HG03066 (cell line): ENCODE results near the gene OR2M4.
"Not testable (repeated sequence)": the region's sequence is repeated elsewhere in the genome, so short reads cannot be mapped to it uniquely, and the experiment has no call there.

Experiments used
- ATAC-seq: cut with Tn5 transposase; IDR thresholded peaks from one replicate; pipeline ENCODE4 v1.9.1; 2021; ENCODE audit warnings: low read depth; ENCODE audit not compliant: unreplicated experiment

Gene OR2M4, protein sequence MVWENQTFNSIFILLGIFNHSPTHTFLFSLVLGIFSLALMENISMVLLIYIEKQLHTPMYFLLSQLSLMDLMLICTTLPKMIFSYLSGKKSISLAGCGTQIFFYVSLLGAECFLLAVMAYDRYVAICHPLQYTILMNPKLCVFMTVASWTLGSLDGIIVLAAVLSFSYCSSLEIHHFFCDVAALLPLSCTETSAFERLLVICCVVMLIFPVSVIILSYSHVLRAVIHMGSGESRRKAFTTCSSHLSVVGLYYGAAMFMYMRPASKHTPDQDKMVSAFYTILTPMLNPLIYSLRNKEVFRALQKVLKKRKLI

DNA sequence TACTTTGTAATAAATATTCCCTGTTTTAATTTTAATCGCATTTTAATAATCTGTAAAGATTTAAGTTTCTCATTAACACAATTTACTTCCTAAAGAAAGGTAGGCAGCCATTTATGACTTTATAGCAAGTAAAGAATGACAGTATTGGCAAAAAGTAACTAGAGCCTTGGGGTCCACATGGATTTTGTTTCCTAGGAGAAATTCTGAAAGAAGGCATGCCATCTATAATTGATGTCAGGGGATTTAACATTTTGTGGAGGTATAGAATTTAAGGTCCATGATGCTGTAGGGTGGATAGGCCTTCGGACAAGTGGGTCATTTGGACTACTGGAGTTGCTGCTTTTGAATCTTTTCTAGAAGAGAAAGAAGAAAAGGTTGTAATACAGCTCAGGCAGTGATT lies at the start of gene OR2M4:
Gene OR2M4 (plus strand): TSS at position 301 of the 400 bp plus-strand sequence. CDS start 7,512 bp downstream, outside the sequence.
- ATAC-seq: no peak

DNA sequence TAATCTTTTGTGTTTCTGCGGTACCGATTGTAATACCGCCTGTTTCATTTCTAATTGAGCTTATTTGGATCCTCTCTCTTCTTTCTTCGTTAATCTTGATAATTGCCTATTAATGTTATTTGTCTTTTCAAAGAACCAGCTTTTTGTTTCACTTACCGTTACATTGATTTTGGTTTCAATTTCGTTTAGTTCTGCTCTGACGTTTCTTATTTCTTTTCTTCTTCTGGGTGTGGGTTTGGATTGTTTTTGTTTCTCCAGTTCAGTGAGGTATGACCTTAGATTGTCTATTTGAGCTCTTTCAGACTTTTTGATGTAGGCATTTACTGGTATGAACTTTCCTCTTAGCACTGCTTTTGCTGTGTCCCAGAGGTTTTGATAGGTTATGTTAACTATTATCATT lies 47.2 kb upstream of the OR2M4 start:
- no peak for ATAC-seq

DNA sequence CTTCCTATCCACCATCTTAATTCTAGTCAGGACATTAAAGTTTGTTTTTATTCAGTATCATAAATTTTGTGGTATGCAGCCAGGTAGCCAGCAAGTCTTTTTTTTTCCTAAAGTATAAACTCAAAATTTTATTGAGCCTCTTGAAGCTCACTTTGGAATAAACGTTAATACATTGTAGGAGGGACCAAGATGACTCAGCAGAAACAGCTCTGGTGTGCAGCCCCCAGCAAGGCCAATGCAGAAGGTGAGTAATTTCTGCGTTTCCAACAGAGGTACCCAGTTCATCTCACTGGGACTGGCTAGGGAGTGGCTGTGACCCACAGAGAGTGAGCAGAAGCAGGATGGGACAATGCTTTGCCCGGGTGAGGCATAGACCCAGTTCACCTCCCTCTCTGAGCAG lies 43.9 kb upstream of the OR2M4 start:
- ATAC-seq: no peak

DNA sequence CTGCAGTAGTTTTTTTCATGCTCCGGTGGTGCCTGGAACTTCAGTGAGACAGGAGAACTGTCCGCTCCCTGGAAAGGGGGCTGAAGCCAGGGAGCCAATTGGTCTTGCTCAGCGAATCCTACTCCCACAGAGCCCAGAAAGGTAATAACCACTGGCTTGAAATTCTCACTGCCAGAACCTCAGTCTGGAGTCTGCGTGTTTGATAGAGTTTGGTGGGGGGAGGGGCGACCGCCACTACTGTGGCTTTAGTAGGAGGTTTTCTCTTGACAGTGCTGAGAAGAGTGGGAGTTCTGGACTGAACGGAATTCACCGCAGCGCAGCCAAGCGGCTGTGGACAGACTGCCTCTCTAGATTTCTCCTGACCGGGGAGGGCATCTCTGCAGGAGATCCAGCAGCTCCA lies 42.2 kb upstream of the OR2M4 start:
- ATAC-seq: no peak

DNA sequence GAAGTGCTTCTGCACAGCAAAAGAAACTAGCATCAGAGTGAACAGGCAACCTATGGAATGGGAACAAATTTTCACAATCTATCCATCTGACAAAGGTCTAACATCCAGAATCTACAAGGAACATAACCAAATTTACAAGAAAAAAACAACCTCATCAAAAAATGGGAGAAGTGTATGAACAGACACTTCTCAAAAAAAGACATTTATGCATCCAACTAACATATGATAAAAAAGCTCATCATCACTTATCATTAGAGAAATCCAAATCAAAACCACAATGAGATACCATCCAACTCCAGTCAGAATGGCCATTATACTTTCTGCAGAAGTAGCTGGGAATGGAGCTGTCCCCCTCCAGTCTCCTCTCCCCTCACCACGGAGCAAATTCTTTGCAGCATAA lies 37.1 kb upstream of the OR2M4 start:
- ATAC-seq: no peak

DNA sequence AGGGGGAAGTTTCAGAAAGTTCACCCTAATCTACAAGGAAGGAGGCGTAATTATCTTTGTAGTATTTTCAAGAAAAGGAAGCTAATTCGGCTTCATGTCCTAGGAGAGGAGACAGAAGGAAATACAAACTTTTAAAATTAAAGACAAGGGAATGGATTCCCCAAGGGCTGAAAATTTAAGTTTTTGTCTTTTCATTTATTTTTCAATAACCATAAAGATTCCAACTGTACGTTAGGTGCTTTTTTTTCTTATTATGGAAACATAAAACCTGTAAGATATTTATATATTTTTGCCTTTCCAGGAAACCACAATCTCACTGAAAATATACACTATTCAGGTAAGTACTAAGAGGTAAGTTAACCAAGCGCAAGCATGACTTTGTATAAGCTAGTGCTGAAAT lies 34.3 kb upstream of the OR2M4 start, which contains the start of gene OR2M3:
Gene OR2M3 (plus strand): TSS at position 301 of the 400 bp plus-strand sequence. CDS start 5,803 bp downstream, outside the sequence.
- ATAC-seq: no peak

DNA sequence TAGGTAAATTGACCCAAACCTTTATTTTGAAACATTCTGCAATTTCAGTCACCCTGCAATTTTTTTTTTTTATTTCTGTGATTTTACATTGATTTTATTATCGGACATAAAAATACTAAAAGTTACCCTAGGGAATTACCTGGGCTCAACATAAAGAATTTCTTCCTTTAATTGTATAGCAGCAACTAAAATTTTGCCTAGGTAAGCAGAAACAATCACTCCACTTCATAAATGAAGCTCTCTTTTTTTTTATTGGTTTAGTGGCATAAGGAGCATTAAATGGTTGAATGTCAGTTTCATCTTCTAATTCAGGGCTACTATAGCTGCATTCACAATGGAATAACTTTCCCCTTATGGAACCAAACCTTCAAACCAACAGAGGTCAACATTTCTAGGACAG lies 15.3 kb upstream of the OR2M4 start:
- no peak for ATAC-seq

DNA sequence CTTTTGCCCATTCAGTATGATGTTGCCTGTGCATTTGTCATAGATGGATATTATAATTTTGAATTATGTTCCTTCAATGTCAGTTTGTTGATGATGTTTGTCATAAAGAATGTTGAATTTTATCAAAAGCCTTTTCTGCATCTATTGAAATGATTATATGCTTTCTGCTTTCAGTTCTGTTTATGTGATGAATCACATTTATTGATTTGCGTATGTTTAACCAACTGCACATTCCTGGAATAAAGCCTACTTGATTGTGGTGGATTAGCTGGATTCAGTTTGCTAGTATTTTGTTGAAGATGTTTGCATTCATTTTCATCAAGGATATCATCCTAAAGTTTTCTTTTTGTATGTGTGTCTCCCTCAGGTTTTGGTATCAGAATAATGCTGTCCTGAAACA lies 5.7 kb upstream of the OR2M4 start:
- no peak for ATAC-seq

DNA sequence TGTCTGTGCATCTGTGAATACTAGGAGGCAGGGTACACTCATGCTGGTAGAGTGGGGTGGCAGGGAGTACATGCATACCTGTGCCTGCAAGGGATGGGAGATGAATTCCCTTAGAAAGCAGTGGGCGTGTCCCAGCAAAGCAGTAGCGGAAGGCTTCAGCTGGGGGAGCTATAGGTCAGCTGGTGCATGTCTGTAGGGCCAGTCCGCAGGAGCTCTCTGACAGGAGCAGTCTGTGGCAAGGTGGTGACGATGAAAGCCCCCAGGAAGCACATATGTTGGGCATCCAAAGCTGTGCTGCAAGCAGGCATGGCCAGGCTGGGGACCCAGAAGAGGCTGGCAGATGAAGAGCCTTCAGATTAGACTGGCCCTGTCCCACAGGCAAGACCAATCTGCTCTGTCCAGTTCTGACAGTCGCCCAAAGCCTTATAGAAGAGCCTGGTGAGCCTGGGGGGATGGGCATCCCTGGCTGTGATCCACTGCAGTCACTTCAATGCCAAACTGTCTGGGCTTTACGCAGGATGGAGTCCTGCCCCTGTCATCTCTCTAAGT lies 1.8 kb upstream of the OR2M4 start:
- no peak for ATAC-seq

DNA sequence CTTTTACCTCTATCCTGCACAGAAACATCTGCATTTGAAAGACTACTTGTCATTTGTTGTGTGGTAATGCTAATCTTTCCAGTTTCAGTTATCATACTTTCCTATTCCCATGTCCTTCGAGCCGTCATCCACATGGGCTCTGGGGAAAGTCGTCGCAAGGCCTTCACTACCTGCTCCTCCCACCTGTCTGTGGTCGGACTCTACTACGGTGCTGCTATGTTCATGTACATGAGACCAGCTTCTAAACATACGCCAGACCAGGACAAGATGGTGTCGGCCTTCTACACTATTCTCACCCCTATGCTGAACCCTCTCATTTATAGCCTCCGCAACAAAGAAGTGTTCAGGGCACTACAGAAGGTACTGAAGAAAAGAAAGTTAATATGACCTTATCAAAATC lies 8.3 kb downstream of the OR2M4 start:
- no peak for ATAC-seq

DNA sequence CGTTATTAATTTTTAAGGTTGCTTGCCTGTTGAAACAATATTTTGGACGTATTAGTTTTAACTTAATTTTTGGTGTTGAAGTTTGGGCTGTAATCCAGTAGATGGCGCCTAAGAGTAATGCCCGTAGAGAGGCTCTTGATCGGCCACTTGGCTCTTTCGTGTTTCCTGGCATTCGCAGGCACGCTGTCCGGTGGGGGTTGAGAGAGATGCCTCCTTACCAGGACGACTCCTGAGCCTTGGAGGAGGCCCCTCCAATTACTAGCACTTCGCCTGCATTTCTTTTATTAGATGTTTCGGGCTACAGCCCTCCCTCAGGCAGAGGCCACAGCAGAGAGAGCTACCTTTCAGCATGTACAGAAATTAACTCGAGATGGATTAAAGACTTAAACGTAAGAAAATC lies 12.0 kb downstream of the OR2M4 start:
- peak; percentile 88 for ATAC-seq

DNA sequence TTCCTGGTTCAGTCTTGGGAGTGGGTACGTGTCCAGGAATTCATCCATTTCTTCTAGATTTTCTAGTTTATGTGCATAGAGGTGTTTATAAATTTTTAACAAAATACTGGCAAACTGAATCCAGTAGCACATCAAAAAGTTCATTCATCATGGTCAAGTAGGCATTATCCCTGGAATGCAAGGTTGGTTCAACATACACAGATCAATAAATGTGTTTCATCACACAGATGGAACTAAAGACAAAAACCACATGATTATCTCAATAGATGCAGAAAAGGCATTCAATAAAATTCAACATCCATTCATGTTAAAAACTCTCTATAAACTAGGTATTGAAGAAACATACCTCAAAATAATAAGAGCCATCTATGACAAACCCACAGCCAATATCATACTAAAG lies 28.1 kb downstream of the OR2M4 start:
- ATAC-seq: not testable (repeated sequence)

DNA sequence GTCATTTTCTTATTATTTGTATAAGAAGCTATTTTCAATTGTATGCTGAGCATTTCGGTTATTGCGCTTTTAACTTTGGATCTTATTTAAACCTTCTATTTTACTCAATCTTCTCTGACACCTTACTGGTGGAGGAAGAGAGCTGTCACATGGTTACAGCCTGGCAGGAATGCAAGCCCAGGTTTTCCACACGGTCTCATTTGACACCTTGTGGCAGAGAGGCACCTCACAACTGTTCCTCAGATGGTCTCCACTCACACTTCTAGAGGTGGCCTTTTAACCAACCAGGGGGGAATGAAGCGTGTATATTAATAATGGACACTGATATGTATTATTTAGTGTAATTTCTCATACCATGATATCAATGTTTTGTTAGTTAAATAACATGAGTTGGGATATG lies 37.0 kb downstream of the OR2M4 start:
- no peak for ATAC-seq

DNA sequence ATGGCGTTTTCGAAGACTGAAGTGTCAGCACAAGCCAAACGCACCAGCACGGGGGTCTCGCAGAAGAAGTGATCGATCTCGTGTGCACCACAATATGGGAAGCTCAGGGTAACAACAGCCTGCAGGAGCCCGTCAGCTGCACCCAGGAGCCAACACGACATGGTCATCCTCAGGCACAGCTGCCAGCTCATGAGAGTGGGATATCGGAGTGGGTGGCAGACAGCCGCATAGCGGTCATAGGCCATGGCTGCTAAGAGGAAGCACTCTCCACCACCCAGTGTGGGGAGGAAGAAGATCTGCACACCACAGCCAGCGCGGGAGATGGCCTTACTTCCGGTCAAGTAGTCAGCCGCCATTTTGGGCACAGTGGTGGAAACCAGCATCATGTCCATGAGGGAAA lies 42.0 kb downstream of the OR2M4 start:
- ATAC-seq: not testable (repeated sequence)

DNA sequence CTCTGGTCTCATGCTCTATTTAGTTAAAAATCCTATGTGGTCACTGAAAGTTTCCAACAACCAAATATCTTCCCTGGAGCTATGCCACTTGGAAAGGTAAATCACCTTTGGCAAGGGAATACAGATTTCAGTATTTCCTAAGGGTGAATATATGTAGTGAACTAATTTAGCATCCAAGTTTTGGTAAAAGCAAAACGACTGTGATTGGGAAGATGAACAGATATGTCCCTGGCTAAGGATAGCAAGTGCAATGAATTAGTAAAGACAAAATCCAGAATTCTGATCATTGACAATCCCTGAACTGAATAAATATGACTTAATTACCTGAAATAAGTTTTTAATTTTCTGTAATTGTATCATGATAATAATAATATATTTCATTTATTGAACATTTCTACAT lies 46.7 kb downstream of the OR2M4 start, which contains the start of gene OR2T33:
Gene OR2T33 (minus strand): TSS at position 101 of the 400 bp plus-strand sequence. CDS start 4,162 bp downstream, outside the sequence.
- no peak for ATAC-seq

DNA sequence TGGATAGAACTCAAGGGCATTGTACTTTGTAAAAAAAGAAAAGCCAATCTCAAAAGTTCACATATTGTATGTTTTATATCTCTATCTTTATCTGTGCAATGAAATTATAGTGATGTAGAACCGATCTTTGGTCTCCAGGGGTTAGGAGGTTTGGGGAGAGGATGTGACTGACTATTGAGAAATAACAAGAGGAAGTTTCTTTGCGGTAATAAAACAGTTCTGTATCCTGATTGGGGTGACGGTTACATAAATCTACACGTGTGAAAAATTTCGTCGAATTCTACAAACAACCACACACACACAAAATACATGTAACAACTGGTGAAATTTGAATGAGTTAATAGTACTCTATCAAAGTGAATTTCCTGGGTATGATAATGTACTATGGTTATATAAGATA lies 57.2 kb downstream of the OR2M4 start:
- ATAC-seq: no peak
